RWPE2 (cell line): Measurements from ENCODE around the gene CCDC134.

Experiments
- ATAC-seq: fragments of 200-7000 bp; cut with Tn5 transposase; 3 replicates; pipeline ENCODE4 v1.9.1; 2021; ENCODE audit warnings: low read depth
- DNase-seq: peaks from one replicate; pipeline ENCODE4 v3.0.0-alpha.2; 2020; ENCODE audit warnings: low spot score
- H3K27ac ChIP-seq: fragments of 450-650 bp; 2 replicates; pipeline ENCODE4 v1.5.1; 2017; ENCODE audit warnings: mild to moderate bottlenecking; ENCODE audit not compliant: poor library complexity, severe bottlenecking
- H3K27me3 ChIP-seq: fragments of 250-450 bp; sonication (Bioruptor Pico); 2 replicates; pipeline ENCODE4 v1.5.1; 2021; ENCODE audit warnings: mild to moderate bottlenecking, moderate library complexity; ENCODE audit not compliant: insufficient read depth, poor library complexity, severe bottlenecking
- H3K36me3 ChIP-seq: fragments of 250-450 bp; sonication (Bioruptor Pico); 2 replicates; pipeline ENCODE4 v1.5.1; 2020; ENCODE audit warnings: low read depth, mild to moderate bottlenecking, moderate library complexity
- H3K4me1 ChIP-seq: fragments of 250-450 bp; sonication (Bioruptor Pico); 2 replicates; pipeline ENCODE4 v1.5.1; 2021; ENCODE audit warnings: mild to moderate bottlenecking, moderate library complexity; ENCODE audit not compliant: insufficient read depth, poor library complexity, severe bottlenecking
- H3K4me3 ChIP-seq: fragments of 250-450 bp; sonication (Bioruptor Pico); 2 replicates; pipeline ENCODE4 v1.5.1; 2021; ENCODE audit warnings: mild to moderate bottlenecking, moderate library complexity; ENCODE audit not compliant: severe bottlenecking
- H3K9me3 ChIP-seq: fragments of 250-450 bp; sonication (Bioruptor Pico); 2 replicates; pipeline ENCODE4 v1.5.1; 2021; ENCODE audit warnings: mild to moderate bottlenecking, moderate library complexity; ENCODE audit not compliant: severe bottlenecking
- TF ChIP-seq, protein P1 (sequence below): fragments of 450-650 bp; IDR thresholded peaks from one replicate; pipeline ENCODE4 v1.5.1; 2017; ENCODE audit warnings: mild to moderate bottlenecking, moderate library complexity; ENCODE audit not compliant: poor library complexity, severe bottlenecking

CCDC134 gene

DNA sequence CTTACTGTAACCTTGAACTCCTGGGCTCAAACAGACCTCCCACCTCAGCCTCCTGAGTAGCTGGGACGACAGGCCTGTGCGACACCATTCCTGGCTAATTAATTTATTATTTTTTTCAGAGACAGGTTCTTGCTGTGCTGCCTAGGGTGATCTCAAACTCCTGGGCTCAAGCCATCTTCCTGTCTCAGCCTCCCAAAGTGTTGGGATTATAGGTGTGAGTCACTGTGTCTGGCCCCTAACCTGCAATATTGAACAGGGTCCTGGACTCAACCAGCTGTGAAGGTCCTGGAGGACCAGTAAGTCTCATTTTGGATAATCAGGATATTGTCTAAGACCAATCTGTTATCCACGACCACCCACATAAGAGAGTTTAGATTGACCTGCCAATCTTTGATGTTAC, 15.2 kb downstream of the CCDC134 start:
- TF ChIP-seq, protein P1, sequence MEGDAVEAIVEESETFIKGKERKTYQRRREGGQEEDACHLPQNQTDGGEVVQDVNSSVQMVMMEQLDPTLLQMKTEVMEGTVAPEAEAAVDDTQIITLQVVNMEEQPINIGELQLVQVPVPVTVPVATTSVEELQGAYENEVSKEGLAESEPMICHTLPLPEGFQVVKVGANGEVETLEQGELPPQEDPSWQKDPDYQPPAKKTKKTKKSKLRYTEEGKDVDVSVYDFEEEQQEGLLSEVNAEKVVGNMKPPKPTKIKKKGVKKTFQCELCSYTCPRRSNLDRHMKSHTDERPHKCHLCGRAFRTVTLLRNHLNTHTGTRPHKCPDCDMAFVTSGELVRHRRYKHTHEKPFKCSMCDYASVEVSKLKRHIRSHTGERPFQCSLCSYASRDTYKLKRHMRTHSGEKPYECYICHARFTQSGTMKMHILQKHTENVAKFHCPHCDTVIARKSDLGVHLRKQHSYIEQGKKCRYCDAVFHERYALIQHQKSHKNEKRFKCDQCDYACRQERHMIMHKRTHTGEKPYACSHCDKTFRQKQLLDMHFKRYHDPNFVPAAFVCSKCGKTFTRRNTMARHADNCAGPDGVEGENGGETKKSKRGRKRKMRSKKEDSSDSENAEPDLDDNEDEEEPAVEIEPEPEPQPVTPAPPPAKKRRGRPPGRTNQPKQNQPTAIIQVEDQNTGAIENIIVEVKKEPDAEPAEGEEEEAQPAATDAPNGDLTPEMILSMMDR: no peak
- Histone ChIP-seq H3K4me1 (no peaks in the 10 kb centered on the region), H3K27ac (no peak overlapping the region), H3K36me3 (peaks cover 11% of the 10 kb centered on the region), H3K4me3 (no peak overlapping the region), H3K9me3 (no peaks in the 10 kb centered on the region), H3K27me3 (no peaks in the 10 kb centered on the region)
- ATAC-seq (no peak), DNase-seq (no peak)

DNA sequence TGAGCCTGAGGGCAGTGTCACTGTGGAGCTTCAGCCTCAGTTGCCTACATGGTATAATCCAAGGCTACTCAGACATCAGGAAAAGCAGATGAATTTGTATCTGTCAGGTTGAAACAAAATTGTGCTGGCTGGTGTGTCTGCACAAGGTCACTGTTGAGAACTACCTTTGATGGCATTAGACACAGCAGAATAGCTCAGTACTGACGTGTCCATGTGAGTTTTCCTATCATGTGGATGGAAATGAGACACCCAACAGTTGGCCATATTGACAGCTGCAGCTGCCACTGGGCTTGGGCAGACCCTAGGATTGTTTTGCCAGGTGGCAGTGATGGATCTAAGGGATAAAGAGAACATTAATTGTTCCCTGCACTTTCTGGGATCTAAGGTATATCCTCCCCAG, 15.8 kb downstream of the CCDC134 start:
- Histone ChIP-seq H3K4me1 (no peaks in the 10 kb centered on the region), H3K9me3 (no peaks in the 10 kb centered on the region), H3K4me3 (no peak overlapping the region), H3K36me3 (peaks cover 11% of the 10 kb centered on the region), H3K27ac (no peak overlapping the region), H3K27me3 (no peaks in the 10 kb centered on the region)
- TF ChIP-seq, protein P1: no peak
- DNase-seq: no peak
- ATAC-seq: no peak

DNA sequence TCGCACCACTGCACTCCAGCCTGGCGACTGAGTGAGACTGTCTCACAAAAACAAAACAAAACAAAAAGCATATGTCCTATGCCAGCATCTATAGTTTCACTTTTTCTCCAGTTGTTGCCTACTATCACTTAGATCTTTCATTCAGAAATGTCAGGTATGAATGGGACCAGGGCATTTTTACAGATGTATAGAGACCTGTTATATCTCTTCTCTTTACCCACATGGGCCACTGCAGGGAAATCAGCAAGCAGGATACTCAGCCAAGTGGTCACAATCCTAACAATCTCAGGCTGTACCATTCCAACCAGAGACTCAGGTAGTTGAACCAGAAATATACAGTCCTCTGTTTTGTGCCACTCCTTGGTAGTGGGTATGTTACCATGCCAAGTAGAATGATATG, 16.4 kb downstream of the CCDC134 start:
- no peak for ATAC-seq
- TF ChIP-seq, protein P1: no peak
- H3K36me3 ChIP-seq: peaks cover 11% of the 10 kb centered on the region
- DNase-seq: no peak
- H3K27me3 ChIP-seq: no peaks in the 10 kb centered on the region
- no peak overlapping the region for H3K4me3 ChIP-seq
- H3K9me3 ChIP-seq: no peaks in the 10 kb centered on the region
- H3K4me1 ChIP-seq: no peaks in the 10 kb centered on the region
- no peak overlapping the region for H3K27ac ChIP-seq

DNA sequence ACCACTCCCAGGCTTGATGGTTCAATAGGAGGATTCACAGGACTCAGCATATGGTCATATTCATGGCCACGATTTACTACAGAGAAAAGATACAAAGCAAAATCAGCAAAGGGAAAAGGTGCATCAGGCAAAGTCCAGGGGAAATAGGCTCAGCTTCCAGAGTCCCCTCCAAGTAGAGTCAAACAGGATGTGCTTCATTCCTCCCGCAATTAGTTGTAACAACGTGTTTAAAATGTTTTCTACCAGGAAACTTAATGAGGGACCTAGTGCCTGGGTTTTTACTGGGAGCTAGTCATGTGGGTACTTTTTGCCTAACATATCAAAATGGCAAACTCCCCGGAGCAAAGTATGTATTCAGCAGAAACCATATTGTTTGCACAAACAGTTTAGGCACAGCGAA, 17.5 kb downstream of the CCDC134 start:
- H3K4me3 ChIP-seq: no peak overlapping the region
- H3K9me3 ChIP-seq: no peaks in the 10 kb centered on the region
- H3K27ac ChIP-seq: no peak overlapping the region
- H3K4me1 ChIP-seq: no peaks in the 10 kb centered on the region
- H3K36me3 ChIP-seq: peaks cover 11% of the 10 kb centered on the region
- TF ChIP-seq, protein P1: no peak
- H3K27me3 ChIP-seq: no peaks in the 10 kb centered on the region
- DNase-seq: no peak
- ATAC-seq: no peak

DNA sequence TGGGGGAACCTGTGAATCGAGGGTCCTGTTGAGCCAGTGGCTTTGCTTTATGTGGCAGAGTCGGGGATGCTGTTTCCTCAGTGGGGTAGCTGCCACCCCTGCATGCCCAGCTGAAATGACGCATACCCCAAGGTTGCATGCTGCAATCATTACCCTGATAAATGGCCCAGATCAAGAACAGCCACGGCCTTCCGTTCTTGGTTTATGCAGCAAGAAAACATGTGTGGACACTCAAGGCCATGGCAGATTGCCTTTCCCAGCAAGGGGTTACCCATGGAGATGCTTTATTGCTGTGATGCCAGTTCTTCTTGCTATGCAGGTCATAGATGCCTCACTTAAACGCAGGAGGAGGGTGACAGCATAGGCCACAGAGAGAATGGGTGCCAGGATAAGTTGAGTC, 18.1 kb downstream of the CCDC134 start:
- no peak for DNase-seq

More for the DNA sequence above, 18.1 kb downstream of the CCDC134 start:
- TF ChIP-seq, protein P1: no peak
- Histone ChIP-seq H3K9me3 (no peaks in the 10 kb centered on the region), H3K27ac (no peak overlapping the region), H3K4me3 (no peak overlapping the region), H3K4me1 (no peaks in the 10 kb centered on the region), H3K36me3 (peaks cover 12% of the 10 kb centered on the region), H3K27me3 (no peaks in the 10 kb centered on the region)
- no peak for ATAC-seq
